Measurements from ENCODE around the gene DPEP1.

The DPEP1 gene

GRCh38 chr16:89588413-89589109 lies 24.9 kb upstream of the DPEP1 start:
- H3K79me2 ChIP-seq (ENCODE audit: control insufficient read depth, insufficient read depth, low read length, unreplicated experiment): no peaks in the 10 kb centered on the region
- no peak overlapping the region for H3K4me3 ChIP-seq (ENCODE audit: low read depth, low read length)
- no peak overlapping the region for H3K27ac ChIP-seq (ENCODE audit: low read depth, low read length)
- no peak overlapping the region for H2AFZ ChIP-seq (ENCODE audit: low read length, unreplicated experiment)
- peaks cover 10% of the 10 kb centered on the region; the same call in 1 of the 2 replicates for H3K36me3 ChIP-seq (ENCODE audit: insufficient read depth, low read length)
- H3K4me1 ChIP-seq (ENCODE audit: control insufficient read depth, insufficient read depth, low read length, unreplicated experiment): peaks cover 10% of the 10 kb centered on the region
- H3K27me3 ChIP-seq (ENCODE audit: insufficient read depth, low read length): no peaks in the 10 kb centered on the region

- Histone ChIP-seq H2AFZ (ENCODE audit: low read length, unreplicated experiment) (no peak overlapping the region), H3K36me3 (ENCODE audit: insufficient read depth, low read length) (peaks cover 10% of the 10 kb centered on the region; the same call in 1 of the 2 replicates), H3K27me3 (ENCODE audit: insufficient read depth, low read length) (no peaks in the 10 kb centered on the region), H3K4me3 (ENCODE audit: low read depth, low read length) (no peak overlapping the region), H3K79me2 (ENCODE audit: control insufficient read depth, insufficient read depth, low read length, unreplicated experiment) (no peaks in the 10 kb centered on the region), H3K4me1 (ENCODE audit: control insufficient read depth, insufficient read depth, low read length, unreplicated experiment) (peaks cover 10% of the 10 kb centered on the region), H3K27ac (ENCODE audit: low read depth, low read length) (no peak overlapping the region)
These were observed 24.1 kb upstream of the DPEP1 start for GRCh38 chr16:89589241-89589926.

- Histone ChIP-seq H3K4me1 (ENCODE audit: control insufficient read depth, insufficient read depth, low read length, unreplicated experiment) (no peaks in the 10 kb centered on the region), H2AFZ (ENCODE audit: low read length, unreplicated experiment) (no peak overlapping the region), H3K4me3 (ENCODE audit: low read depth, low read length) (no peak overlapping the region), H3K79me2 (ENCODE audit: control insufficient read depth, insufficient read depth, low read length, unreplicated experiment) (no peaks in the 10 kb centered on the region), H3K36me3 (ENCODE audit: insufficient read depth, low read length) (peaks cover 7% of the 10 kb centered on the region; the same call in 1 of the 2 replicates), H3K27ac (ENCODE audit: low read depth, low read length) (no peak overlapping the region), H3K27me3 (ENCODE audit: insufficient read depth, low read length) (no peaks in the 10 kb centered on the region)
These were observed 19.6 kb upstream of the DPEP1 start for GRCh38 chr16:89593841-89594240.

GRCh38 chr16:89595330-89596060 lies 17.9 kb upstream of the DPEP1 start:
- no peaks in the 10 kb centered on the region for H3K4me1 ChIP-seq (ENCODE audit: control insufficient read depth, insufficient read depth, low read length, unreplicated experiment)
- H3K79me2 ChIP-seq (ENCODE audit: control insufficient read depth, insufficient read depth, low read length, unreplicated experiment): no peaks in the 10 kb centered on the region
- no peak overlapping the region for H3K4me3 ChIP-seq (ENCODE audit: low read depth, low read length)
- peaks cover 7% of the 10 kb centered on the region; the same call in 1 of the 2 replicates for H3K36me3 ChIP-seq (ENCODE audit: insufficient read depth, low read length)
- H2AFZ ChIP-seq (ENCODE audit: low read length, unreplicated experiment): no peak overlapping the region
- H3K27ac ChIP-seq (ENCODE audit: low read depth, low read length): no peak overlapping the region
- H3K27me3 ChIP-seq (ENCODE audit: insufficient read depth, low read length): no peaks in the 10 kb centered on the region

- peaks cover 7% of the 10 kb centered on the region; the same call in 1 of the 2 replicates for H3K36me3 ChIP-seq (ENCODE audit: insufficient read depth, low read length)
- no peak overlapping the region for H3K4me3 ChIP-seq (ENCODE audit: low read depth, low read length)
- no peak overlapping the region for H2AFZ ChIP-seq (ENCODE audit: low read length, unreplicated experiment)
- peaks cover 4% of the 10 kb centered on the region for H3K4me1 ChIP-seq (ENCODE audit: control insufficient read depth, insufficient read depth, low read length, unreplicated experiment)
- no peaks in the 10 kb centered on the region for H3K27me3 ChIP-seq (ENCODE audit: insufficient read depth, low read length)
- H3K27ac ChIP-seq (ENCODE audit: low read depth, low read length): no peak overlapping the region
- H3K79me2 ChIP-seq (ENCODE audit: control insufficient read depth, insufficient read depth, low read length, unreplicated experiment): no peaks in the 10 kb centered on the region
These were observed 17.3 kb upstream of the DPEP1 start for GRCh38 chr16:89596061-89596689.

- Histone ChIP-seq H3K27ac (ENCODE audit: low read depth, low read length) (no peak overlapping the region), H3K27me3 (ENCODE audit: insufficient read depth, low read length) (no peaks in the 10 kb centered on the region), H3K36me3 (ENCODE audit: insufficient read depth, low read length) (peaks cover 7% of the 10 kb centered on the region; the same call in 1 of the 2 replicates), H3K4me3 (ENCODE audit: low read depth, low read length) (no peak overlapping the region), H3K79me2 (ENCODE audit: control insufficient read depth, insufficient read depth, low read length, unreplicated experiment) (no peaks in the 10 kb centered on the region), H2AFZ (ENCODE audit: low read length, unreplicated experiment) (no peak overlapping the region), H3K4me1 (ENCODE audit: control insufficient read depth, insufficient read depth, low read length, unreplicated experiment) (peaks cover 7% of the 10 kb centered on the region)
These were observed 16.3 kb upstream of the DPEP1 start for GRCh38 chr16:89596957-89597649.

- peaks cover 16% of the 10 kb centered on the region for H3K4me1 ChIP-seq (ENCODE audit: control insufficient read depth, insufficient read depth, low read length, unreplicated experiment)
- H3K79me2 ChIP-seq (ENCODE audit: control insufficient read depth, insufficient read depth, low read length, unreplicated experiment): no peaks in the 10 kb centered on the region
- no peak overlapping the region for H3K4me3 ChIP-seq (ENCODE audit: low read depth, low read length)
- no peak overlapping the region for H2AFZ ChIP-seq (ENCODE audit: low read length, unreplicated experiment)
- H3K27me3 ChIP-seq (ENCODE audit: insufficient read depth, low read length): no peaks in the 10 kb centered on the region
- H3K36me3 ChIP-seq (ENCODE audit: insufficient read depth, low read length): peaks cover 5% of the 10 kb centered on the region; the same call in 1 of the 2 replicates
- no peak overlapping the region for H3K27ac ChIP-seq (ENCODE audit: low read depth, low read length)
These were observed 15.2 kb upstream of the DPEP1 start for GRCh38 chr16:89598199-89598598.

GRCh38 chr16:89599451-89599858 lies 14.0 kb upstream of the DPEP1 start:
- H3K4me3 ChIP-seq (ENCODE audit: low read depth, low read length): no peak overlapping the region
- no peak overlapping the region for H3K27ac ChIP-seq (ENCODE audit: low read depth, low read length)
- H2AFZ ChIP-seq (ENCODE audit: low read length, unreplicated experiment): no peak overlapping the region
- H3K4me1 ChIP-seq (ENCODE audit: control insufficient read depth, insufficient read depth, low read length, unreplicated experiment): peaks cover 16% of the 10 kb centered on the region
- no peaks in the 10 kb centered on the region for H3K27me3 ChIP-seq (ENCODE audit: insufficient read depth, low read length)
- peaks cover 5% of the 10 kb centered on the region; the same call in 1 of the 2 replicates for H3K36me3 ChIP-seq (ENCODE audit: insufficient read depth, low read length)
- no peaks in the 10 kb centered on the region for H3K79me2 ChIP-seq (ENCODE audit: control insufficient read depth, insufficient read depth, low read length, unreplicated experiment)

- Histone ChIP-seq H2AFZ (ENCODE audit: low read length, unreplicated experiment) (no peak overlapping the region), H3K79me2 (ENCODE audit: control insufficient read depth, insufficient read depth, low read length, unreplicated experiment) (no peaks in the 10 kb centered on the region), H3K36me3 (ENCODE audit: insufficient read depth, low read length) (peaks cover 5% of the 10 kb centered on the region; the same call in 1 of the 2 replicates), H3K4me1 (ENCODE audit: control insufficient read depth, insufficient read depth, low read length, unreplicated experiment) (peaks cover 16% of the 10 kb centered on the region), H3K4me3 (ENCODE audit: low read depth, low read length) (no peak overlapping the region), H3K27ac (ENCODE audit: low read depth, low read length) (no peak overlapping the region), H3K27me3 (ENCODE audit: insufficient read depth, low read length) (no peaks in the 10 kb centered on the region)
These were observed 13.5 kb upstream of the DPEP1 start for GRCh38 chr16:89599902-89600301.

- Histone ChIP-seq H3K4me3 (ENCODE audit: low read depth, low read length) (no peak overlapping the region), H3K27ac (ENCODE audit: low read depth, low read length) (no peak overlapping the region), H3K27me3 (ENCODE audit: insufficient read depth, low read length) (no peaks in the 10 kb centered on the region), H2AFZ (ENCODE audit: low read length, unreplicated experiment) (no peak overlapping the region), H3K4me1 (ENCODE audit: control insufficient read depth, insufficient read depth, low read length, unreplicated experiment) (peaks cover 16% of the 10 kb centered on the region), H3K79me2 (ENCODE audit: control insufficient read depth, insufficient read depth, low read length, unreplicated experiment) (no peaks in the 10 kb centered on the region), H3K36me3 (ENCODE audit: insufficient read depth, low read length) (peaks cover 5% of the 10 kb centered on the region; the same call in 1 of the 2 replicates)
These were observed 13.0 kb upstream of the DPEP1 start for GRCh38 chr16:89600427-89600826.

Data from ACC112 (cell line).